Mesenchymal stem cell (in vitro differentiated cells and primary cell): Measurements from ENCODE around the gene OR1D5.

Experiments
- DNase-seq: peaks from one replicate; pipeline ENCODE4 v3.0.0-alpha.2; 2013
- H2AFZ ChIP-seq: one replicate; pipeline ENCODE4 v1.6.1; 2013; ENCODE audit warnings: low read depth, mild to moderate bottlenecking, control low read depth, inconsistent platforms, low read length, moderate library complexity
- H2AK5ac ChIP-seq: 2 replicates; pipeline ENCODE4 v1.6.1; 2013; ENCODE audit warnings: low read length, moderate library complexity, mild to moderate bottlenecking, inconsistent platforms; ENCODE audit not compliant: severe bottlenecking
- H2BK120ac ChIP-seq: one replicate; pipeline ENCODE4 v1.6.1; 2013; ENCODE audit warnings: low read depth, mild to moderate bottlenecking, inconsistent platforms, low read length, moderate library complexity
- H2BK12ac ChIP-seq, 2 experiments: one replicate each; pipeline ENCODE4 v1.6.1; 2013; ENCODE audit warnings: inconsistent platforms in 2 of 2, low read length in 2 of 2, mild to moderate bottlenecking in 2 of 2, moderate library complexity in 2 of 2, control low read depth in 1 of 2
- H2BK15ac ChIP-seq: one replicate; pipeline ENCODE4 v1.6.1; 2013; ENCODE audit warnings: mild to moderate bottlenecking, low read depth, inconsistent platforms; ENCODE audit not compliant: poor library complexity, severe bottlenecking
- H2BK5ac ChIP-seq: 2 replicates; pipeline ENCODE4 v1.6.1; 2013; ENCODE audit warnings: low read depth, mild to moderate bottlenecking, low read length, control low read depth, inconsistent platforms; ENCODE audit not compliant: poor library complexity, severe bottlenecking
- H3K14ac ChIP-seq, 2 experiments: one replicate each; pipeline ENCODE4 v1.6.1; 2013; ENCODE audit warnings: inconsistent platforms in 2 of 2, low read length in 2 of 2, control low read depth in 1 of 2, mild to moderate bottlenecking in 1 of 2, moderate library complexity in 1 of 2
- H3K18ac ChIP-seq, 2 experiments: one replicate each; pipeline ENCODE4 v1.6.1; 2013; ENCODE audit warnings: inconsistent platforms in 2 of 2, low read length in 2 of 2, control low read depth in 1 of 2, low read depth in 1 of 2, mild to moderate bottlenecking in 1 of 2
- H3K23ac ChIP-seq, 2 experiments: one replicate each; pipeline ENCODE4 v1.6.1; 2013; ENCODE audit warnings: inconsistent platforms in 2 of 2, low read length in 2 of 2, mild to moderate bottlenecking in 2 of 2, moderate library complexity in 2 of 2, control low read depth in 1 of 2
- H3K27ac ChIP-seq: 2 replicates; pipeline ENCODE4 v1.5.1; 2013; ENCODE audit warnings: mild to moderate bottlenecking, moderate library complexity, low read length, control low read depth, inconsistent platforms; ENCODE audit not compliant: poor library complexity, severe bottlenecking
- H3K27me3 ChIP-seq, 2 experiments: 2 replicates each; pipeline versions ENCODE4 v1.6.1 to v1.7.0; 2013; ENCODE audit warnings: low read length in 2 of 2, mild to moderate bottlenecking in 2 of 2, moderate library complexity in 2 of 2, control low read depth in 1 of 2, inconsistent platforms in 1 of 2; ENCODE audit not compliant: control insufficient read depth in 1 of 2, insufficient read depth in 1 of 2
- H3K36me3 ChIP-seq, 2 experiments: 2 replicates each; pipeline versions ENCODE4 v1.6.1 to v1.7.0; 2013; ENCODE audit warnings: low read length in 2 of 2, control low read depth in 1 of 2, inconsistent platforms in 1 of 2, low read depth in 1 of 2, mild to moderate bottlenecking in 1 of 2; ENCODE audit not compliant: insufficient read depth in 2 of 2, control insufficient read depth in 1 of 2
- H3K4ac ChIP-seq, 2 experiments: one replicate each; pipeline ENCODE4 v1.6.1; 2013; ENCODE audit warnings: inconsistent platforms in 2 of 2, low read length in 2 of 2, mild to moderate bottlenecking in 2 of 2, moderate library complexity in 2 of 2, control low read depth in 1 of 2, low read depth in 1 of 2
- H3K4me1 ChIP-seq: 2 replicates; pipeline ENCODE4 v1.6.1; 2013; ENCODE audit warnings: low read depth, low read length, control low read depth; ENCODE audit not compliant: control insufficient read depth, insufficient read depth
- H3K4me2 ChIP-seq: 2 replicates; pipeline ENCODE4 v1.6.1; 2013; ENCODE audit warnings: low read length, mild to moderate bottlenecking, inconsistent platforms; ENCODE audit not compliant: poor library complexity, severe bottlenecking
- H3K4me3 ChIP-seq, 2 experiments: 2 replicates each; pipeline versions ENCODE4 v1.5.1 to v1.7.0; 2013; ENCODE audit warnings: low read length in 2 of 2, mild to moderate bottlenecking in 2 of 2, control low read depth in 1 of 2, low read depth in 1 of 2; ENCODE audit not compliant: insufficient read depth in 1 of 2
- H3K79me1 ChIP-seq: replicated peaks from 2 replicates; pipeline ENCODE4 v1.6.1; 2013; ENCODE audit warnings: mild to moderate bottlenecking, control low read depth, low read length, inconsistent platforms; ENCODE audit not compliant: poor library complexity, severe bottlenecking
- H3K9ac ChIP-seq: 2 replicates; pipeline ENCODE4 v1.7.0; 2013; ENCODE audit warnings: mild to moderate bottlenecking, low read length, moderate library complexity
- H3K9me3 ChIP-seq: 2 replicates; pipeline ENCODE4 v1.7.0; 2013; ENCODE audit warnings: mild to moderate bottlenecking, low read length; ENCODE audit not compliant: control insufficient read depth
- H4K8ac ChIP-seq: one replicate; pipeline ENCODE4 v1.6.1; 2013; ENCODE audit warnings: inconsistent platforms, mild to moderate bottlenecking, low read length, moderate library complexity
- H4K91ac ChIP-seq: one replicate; pipeline ENCODE4 v1.6.1; 2013; ENCODE audit warnings: mild to moderate bottlenecking, low read length, inconsistent platforms
- WGBS: methylation state at CpG from one replicate; pipeline ENCODE4 v1.1.7; 2013; ENCODE audit warnings: mixed read lengths; 5-methylcytosine and 5-hydroxymethylcytosine counted together

Gene OR1D5

GRCh38 chr17:3025421-3026124 is 37.8 kb downstream of the OR1D5 start:
- H3K4me2 ChIP-seq, result no peak overlapping the region
- no peak overlapping the region for H2BK5ac ChIP-seq
- H2AFZ ChIP-seq, result no peak overlapping the region
- H3K18ac ChIP-seq, result no peak overlapping the region
- no peak overlapping the region for H3K4ac ChIP-seq
- no peaks in the 10 kb centered on the region for H3K27me3 ChIP-seq
- no peak overlapping the region for H2BK12ac ChIP-seq
- H3K23ac ChIP-seq, result no peak overlapping the region
- H3K79me1 ChIP-seq, result no peaks in the 10 kb centered on the region
- H3K14ac ChIP-seq, result no peak overlapping the region
- DNase-seq, result no peak
- 91% methylated on average over 13 of the region's 17 CpGs for WGBS
- no peak overlapping the region for H2AK5ac ChIP-seq
- H3K9me3 ChIP-seq, result peaks cover 32% of the 10 kb centered on the region
- no peak overlapping the region for H2BK15ac ChIP-seq
- H4K8ac ChIP-seq, result no peak overlapping the region
- peaks cover 5 to 19% of the 10 kb centered on the region in 2 experiments for H3K36me3 ChIP-seq
- H2BK120ac ChIP-seq, result no peak overlapping the region
- H3K9ac ChIP-seq, result no peak overlapping the region
- no peak overlapping the region for H3K27ac ChIP-seq
- H3K4me3 ChIP-seq, result no peak overlapping the region
- H3K4me1 ChIP-seq, result no peaks in the 10 kb centered on the region
- H4K91ac ChIP-seq, result no peak overlapping the region

GRCh38 chr17:3024346-3024745 is 39.1 kb downstream of the OR1D5 start:
- Histone ChIP-seq H3K14ac (no peak overlapping the region), H3K4me1 (no peaks in the 10 kb centered on the region), H3K36me3 (peaks cover 5 to 29% of the 10 kb centered on the region in 2 experiments), H2BK15ac (no peak overlapping the region), H3K23ac (no peak overlapping the region), H3K27me3 (no peaks in the 10 kb centered on the region), H2AFZ (no peak overlapping the region), H3K27ac (no peak overlapping the region), H3K4me2 (no peak overlapping the region), H3K79me1 (no peaks in the 10 kb centered on the region), H2BK120ac (no peak overlapping the region), H3K4ac (no peak overlapping the region), H4K8ac (no peak overlapping the region), H2BK12ac (no peak overlapping the region), H4K91ac (no peak overlapping the region), H2BK5ac (no peak overlapping the region), H3K18ac (no peak overlapping the region), H3K9ac (no peak overlapping the region), H2AK5ac (no peak overlapping the region), H3K4me3 (no peak overlapping the region), H3K9me3 (peaks cover 35% of the 10 kb centered on the region)
- 100% methylated on average over 1 of the region's 2 CpGs for WGBS
- no peak for DNase-seq

GRCh38 chr17:3022197-3022596 is 41.2 kb downstream of the OR1D5 start:
- WGBS, result no CpG with 5 or more reads among the region's 4 CpGs
- Histone ChIP-seq H3K4ac (no peak overlapping the region), H3K9ac (no peak overlapping the region)

GRCh38 chr17:3020381-3020780 is 43.0 kb downstream of the OR1D5 start:
- Histone ChIP-seq H2BK12ac (no peak overlapping the region), H3K23ac (no peak overlapping the region), H2BK15ac (no peak overlapping the region), H3K36me3 (peaks cover 5 to 16% of the 10 kb centered on the region in 2 experiments), H3K27ac (no peak overlapping the region), H3K4me3 (no peak overlapping the region), H4K91ac (no peak overlapping the region), H3K79me1 (no peaks in the 10 kb centered on the region), H3K4me1 (no peaks in the 10 kb centered on the region), H2AFZ (no peak overlapping the region), H2BK120ac (no peak overlapping the region), H3K14ac (no peak overlapping the region), H2BK5ac (no peak overlapping the region), H3K4ac (no peak overlapping the region), H3K27me3 (peaks cover 0 to 11% of the 10 kb centered on the region in 2 experiments), H3K9me3 (peaks cover 35% of the 10 kb centered on the region), H2AK5ac (no peak overlapping the region), H3K4me2 (no peak overlapping the region), H3K9ac (no peak overlapping the region), H4K8ac (no peak overlapping the region), H3K18ac (no peak overlapping the region)
- DNase-seq, result no peak
- whole genome bisulfite sequencing, result 92% methylated on average over 16 of the region's 16 CpGs

More at GRCh38 chr17:3022197-3022596, 41.2 kb downstream of the OR1D5 start:
- Histone ChIP-seq H3K4me1 (no peaks in the 10 kb centered on the region), H2BK120ac (no peak overlapping the region), H3K79me1 (no peaks in the 10 kb centered on the region), H3K9me3 (peaks cover 35% of the 10 kb centered on the region), H3K23ac (no peak overlapping the region), H3K4me2 (no peak overlapping the region), H4K91ac (no peak overlapping the region), H3K36me3 (peaks cover 5 to 30% of the 10 kb centered on the region in 2 experiments), H3K14ac (no peak overlapping the region), H2BK5ac (no peak overlapping the region), H2AK5ac (no peak overlapping the region), H3K27me3 (peaks cover 0 to 4% of the 10 kb centered on the region in 2 experiments), H2BK15ac (no peak overlapping the region), H3K18ac (no peak overlapping the region), H4K8ac (no peak overlapping the region), H2BK12ac (no peak overlapping the region), H3K27ac (no peak overlapping the region), H3K4me3 (no peak overlapping the region), H2AFZ (no peak overlapping the region)
- DNase-seq, result no peak
